WERI-Rb-1 (cell line): ENCODE measurements around the gene PLPPR1.

Source experiments
- DNase-seq: peaks from one replicate; pipeline ENCODE4 v3.0.0-alpha.2; 2020
- H3K27ac ChIP-seq: fragments of 250-450 bp; sonication (Bioruptor Pico); 2 replicates; pipeline ENCODE4 v1.5.1; 2020; ENCODE audit warnings: mild to moderate bottlenecking, moderate library complexity
- H3K27me3 ChIP-seq: fragments of 250-450 bp; sonication (Bioruptor Pico); 2 replicates; pipeline ENCODE4 v1.5.1; 2021; ENCODE audit warnings: mild to moderate bottlenecking, low read depth, moderate library complexity; ENCODE audit not compliant: insufficient read depth, severe bottlenecking
- H3K36me3 ChIP-seq: fragments of 250-450 bp; sonication (Bioruptor Pico); 2 replicates; pipeline ENCODE4 v1.5.1; 2020; ENCODE audit warnings: mild to moderate bottlenecking, moderate library complexity
- H3K4me3 ChIP-seq: 2 replicates; pipeline ENCODE4 v1.5.1; 2011; ENCODE audit warnings: low read depth, mild to moderate bottlenecking, control low read depth, low read length
- H3K9me3 ChIP-seq: fragments of 250-450 bp; sonication (Bioruptor Pico); 2 replicates; pipeline ENCODE4 v1.5.1; 2021; ENCODE audit warnings: mild to moderate bottlenecking, moderate library complexity; ENCODE audit not compliant: severe bottlenecking
- TF ChIP-seq, protein P1 (sequence below): IDR thresholded peaks from 2 replicates; pipeline ENCODE4 v1.5.1; 2011; ENCODE audit warnings: low read depth, mild to moderate bottlenecking, control low read depth, inconsistent platforms, low read length

The PLPPR1 gene

GRCh38 chr9:101027236-101027635 is 1.3 kb upstream of the PLPPR1 start:
- Histone ChIP-seq H3K9me3 (no peaks in the 10 kb centered on the region), H3K27me3 (peaks cover 15% of the 10 kb centered on the region), H3K4me3 (peak overlapping the region; percentile 81; the same call in 1 of the 2 replicates), H3K27ac (no peak overlapping the region), H3K36me3 (no peaks in the 10 kb centered on the region)
- TF ChIP-seq, protein P1, sequence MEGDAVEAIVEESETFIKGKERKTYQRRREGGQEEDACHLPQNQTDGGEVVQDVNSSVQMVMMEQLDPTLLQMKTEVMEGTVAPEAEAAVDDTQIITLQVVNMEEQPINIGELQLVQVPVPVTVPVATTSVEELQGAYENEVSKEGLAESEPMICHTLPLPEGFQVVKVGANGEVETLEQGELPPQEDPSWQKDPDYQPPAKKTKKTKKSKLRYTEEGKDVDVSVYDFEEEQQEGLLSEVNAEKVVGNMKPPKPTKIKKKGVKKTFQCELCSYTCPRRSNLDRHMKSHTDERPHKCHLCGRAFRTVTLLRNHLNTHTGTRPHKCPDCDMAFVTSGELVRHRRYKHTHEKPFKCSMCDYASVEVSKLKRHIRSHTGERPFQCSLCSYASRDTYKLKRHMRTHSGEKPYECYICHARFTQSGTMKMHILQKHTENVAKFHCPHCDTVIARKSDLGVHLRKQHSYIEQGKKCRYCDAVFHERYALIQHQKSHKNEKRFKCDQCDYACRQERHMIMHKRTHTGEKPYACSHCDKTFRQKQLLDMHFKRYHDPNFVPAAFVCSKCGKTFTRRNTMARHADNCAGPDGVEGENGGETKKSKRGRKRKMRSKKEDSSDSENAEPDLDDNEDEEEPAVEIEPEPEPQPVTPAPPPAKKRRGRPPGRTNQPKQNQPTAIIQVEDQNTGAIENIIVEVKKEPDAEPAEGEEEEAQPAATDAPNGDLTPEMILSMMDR, result no peak
- peak; percentile 27 for DNase-seq

DNA sequence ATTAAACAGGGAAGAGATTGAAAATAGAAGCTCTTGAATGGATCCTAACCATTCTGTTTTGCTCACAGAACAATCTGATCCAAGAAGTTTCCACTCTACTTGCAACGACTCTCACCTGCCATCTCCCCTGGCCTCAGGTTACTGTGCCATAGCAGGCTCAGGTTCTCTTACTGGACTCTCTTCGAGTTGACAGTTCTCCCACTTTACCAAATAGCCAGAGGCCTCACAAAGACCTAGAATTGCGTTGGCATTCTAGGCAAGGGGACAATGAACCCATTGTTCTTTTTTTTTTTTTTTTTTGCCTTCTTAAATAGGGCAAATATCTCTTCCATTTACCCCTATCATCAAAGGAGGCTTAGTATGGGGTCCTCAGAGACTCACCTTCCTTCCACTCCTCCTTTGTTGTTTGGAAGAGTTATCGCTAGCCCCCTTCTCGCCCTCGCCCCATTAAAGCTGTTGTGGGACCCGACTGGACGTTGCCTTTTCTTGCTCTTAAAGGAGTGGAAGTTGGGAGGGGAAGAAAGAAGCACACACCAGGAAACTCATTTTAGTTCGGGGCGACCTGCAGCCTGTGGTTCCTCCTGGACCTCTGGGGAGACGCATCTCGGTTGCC is 688 bp upstream of the PLPPR1 start:
- Histone ChIP-seq H3K27me3 (peaks cover 15% of the 10 kb centered on the region), H3K27ac (peak overlapping the region; percentile 61), H3K4me3 (peak overlapping the region; percentile 81), H3K9me3 (no peaks in the 10 kb centered on the region), H3K36me3 (no peaks in the 10 kb centered on the region)
- TF ChIP-seq, protein P1, result no peak
- DNase-seq, result no peak

DNA sequence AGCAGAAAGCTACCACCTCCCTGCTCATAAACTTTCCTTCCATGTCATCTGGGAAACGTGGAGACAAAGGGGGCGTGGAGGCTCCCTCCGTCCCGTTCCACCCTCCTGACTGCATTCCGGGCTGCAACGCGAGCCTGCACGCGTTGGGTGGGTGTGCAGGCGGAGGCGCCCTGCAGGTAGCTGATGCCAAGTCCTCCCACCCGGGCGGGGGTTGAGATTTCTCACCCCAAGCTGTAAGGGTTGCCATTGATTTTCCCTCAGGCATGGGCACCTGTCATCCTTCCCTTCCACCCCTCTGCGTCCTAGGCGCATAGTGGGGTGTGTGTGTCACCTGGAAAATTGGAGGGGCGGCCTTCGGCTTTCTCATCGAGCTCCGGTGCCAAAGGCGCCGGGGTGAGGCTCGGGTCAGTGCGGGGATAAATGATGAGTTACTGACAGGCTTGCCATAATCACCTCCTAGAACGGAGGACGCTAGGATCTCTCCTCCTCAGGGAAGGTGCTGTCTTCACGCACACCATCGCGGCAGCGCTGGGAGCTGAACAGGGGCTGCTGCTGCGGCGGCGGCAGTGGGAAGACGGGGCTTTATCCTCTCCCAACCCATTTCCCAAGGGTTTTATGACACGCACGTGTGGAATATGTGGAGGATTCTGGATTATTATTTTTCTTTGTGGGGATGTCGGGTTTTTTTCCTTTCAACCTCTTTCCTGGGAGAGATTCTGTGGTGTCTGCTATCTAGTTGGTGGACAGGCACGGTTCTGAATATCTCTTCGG is 973 bp downstream of the PLPPR1 start:
- DNase-seq, result peak; percentile 37
- Histone ChIP-seq H3K27ac (no peak overlapping the region), H3K4me3 (peak overlapping the region; percentile 81), H3K36me3 (no peaks in the 10 kb centered on the region), H3K27me3 (peaks cover 15% of the 10 kb centered on the region), H3K9me3 (no peaks in the 10 kb centered on the region)
- TF ChIP-seq, protein P1, result no peak

DNA sequence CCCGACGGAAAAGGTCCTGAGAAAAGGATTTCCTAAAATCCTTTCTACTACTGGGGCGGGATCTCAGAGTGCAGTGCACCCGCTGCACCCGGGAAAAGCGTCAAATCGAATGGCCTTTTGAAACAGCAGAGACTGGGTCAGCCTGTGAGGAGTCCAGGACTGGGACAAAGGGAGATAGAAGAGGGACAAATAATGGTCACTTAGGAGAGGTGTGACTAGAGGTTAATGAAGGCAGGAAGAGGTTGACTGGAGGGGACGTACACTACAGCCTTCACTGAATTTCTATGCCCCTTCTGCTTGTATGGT is 1.5 kb downstream of the PLPPR1 start:
- TF ChIP-seq, protein P1, result no peak
- no peak for DNase-seq
- H3K9me3 ChIP-seq, result no peaks in the 10 kb centered on the region
- peaks cover 15% of the 10 kb centered on the region for H3K27me3 ChIP-seq
- peak overlapping the region; percentile 81 for H3K4me3 ChIP-seq
- H3K36me3 ChIP-seq, result no peaks in the 10 kb centered on the region
- no peak overlapping the region for H3K27ac ChIP-seq

GRCh38 chr9:101032426-101032825 is 3.9 kb downstream of the PLPPR1 start:
- no peaks in the 10 kb centered on the region for H3K9me3 ChIP-seq
- H3K4me3 ChIP-seq, result no peak overlapping the region
- no peak overlapping the region for H3K27ac ChIP-seq
- H3K27me3 ChIP-seq, result peaks cover 15% of the 10 kb centered on the region
- DNase-seq, result no peak
- H3K36me3 ChIP-seq, result no peaks in the 10 kb centered on the region
- TF ChIP-seq, protein P1, result no peak

- Histone ChIP-seq H3K27me3 (peaks cover 15% of the 10 kb centered on the region), H3K27ac (no peak overlapping the region), H3K9me3 (no peaks in the 10 kb centered on the region), H3K4me3 (no peak overlapping the region), H3K36me3 (no peaks in the 10 kb centered on the region)
- TF ChIP-seq, protein P1, result no peak
- no peak for DNase-seq
Measured at GRCh38 chr9:101034222-101034621, 5.7 kb downstream of the PLPPR1 start.
